Measurements from ENCODE around the gene CNN2. TPM values are rescaled to one million over a fixed set of nuclear protein-coding genes. Genes with fewer than 3 reads are reported as not detected.

The CNN2 gene
- total and polyA plus RNA-seq, 3 donors from 2014 or later = 19.1 to 36.4 (median 28.0) TPM

- 94% methylated on average over 18 of the region's 18 CpGs; no CpG with 5 or more reads in 1 of the 2 donors for WGBS, 2 donors
Observed at GRCh38 chr19:1012334-1012733, 14.1 kb upstream of the CNN2 start.

DNA sequence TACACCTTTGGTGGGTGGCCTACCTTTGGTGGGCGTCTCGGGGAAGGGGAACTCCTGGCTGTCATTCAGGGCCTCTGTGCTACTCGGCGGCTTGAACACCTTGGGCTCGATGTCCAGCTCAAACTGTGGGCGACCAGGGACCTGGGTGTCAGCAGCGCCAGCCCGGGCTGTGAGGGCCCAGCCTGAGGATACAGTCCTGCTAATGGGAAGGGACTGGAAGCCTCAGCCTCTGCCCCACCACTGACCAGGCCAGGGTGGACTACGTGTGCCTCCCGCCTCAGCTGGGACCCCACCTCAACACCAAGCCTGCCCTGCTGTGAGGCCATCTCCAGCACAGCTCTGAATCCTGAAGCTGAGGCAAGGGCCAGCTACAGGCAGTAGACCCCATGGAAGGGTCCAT is 13.2 kb upstream of the CNN2 start:
- Histone ChIP-seq H3K27ac (no peak overlapping the region), H3K36me3 (ENCODE audit: low read depth, missing control alignments) (no peaks in the 10 kb centered on the region), H3K4me1 (peaks cover 43% of the 10 kb centered on the region), H3K27me3 (no peaks in the 10 kb centered on the region), H3K4me3 (no peak overlapping the region), H3K9me3 (no peaks in the 10 kb centered on the region)
- 98 to 100% methylated on average over 2 to 10 of the region's 10 CpGs for WGBS, 2 donors
- no peak for DNase-seq
- no peak for TF ChIP-seq POLR2A (IDR thresholded peaks at IDR 0.05)
- TF ChIP-seq, protein P1, sequence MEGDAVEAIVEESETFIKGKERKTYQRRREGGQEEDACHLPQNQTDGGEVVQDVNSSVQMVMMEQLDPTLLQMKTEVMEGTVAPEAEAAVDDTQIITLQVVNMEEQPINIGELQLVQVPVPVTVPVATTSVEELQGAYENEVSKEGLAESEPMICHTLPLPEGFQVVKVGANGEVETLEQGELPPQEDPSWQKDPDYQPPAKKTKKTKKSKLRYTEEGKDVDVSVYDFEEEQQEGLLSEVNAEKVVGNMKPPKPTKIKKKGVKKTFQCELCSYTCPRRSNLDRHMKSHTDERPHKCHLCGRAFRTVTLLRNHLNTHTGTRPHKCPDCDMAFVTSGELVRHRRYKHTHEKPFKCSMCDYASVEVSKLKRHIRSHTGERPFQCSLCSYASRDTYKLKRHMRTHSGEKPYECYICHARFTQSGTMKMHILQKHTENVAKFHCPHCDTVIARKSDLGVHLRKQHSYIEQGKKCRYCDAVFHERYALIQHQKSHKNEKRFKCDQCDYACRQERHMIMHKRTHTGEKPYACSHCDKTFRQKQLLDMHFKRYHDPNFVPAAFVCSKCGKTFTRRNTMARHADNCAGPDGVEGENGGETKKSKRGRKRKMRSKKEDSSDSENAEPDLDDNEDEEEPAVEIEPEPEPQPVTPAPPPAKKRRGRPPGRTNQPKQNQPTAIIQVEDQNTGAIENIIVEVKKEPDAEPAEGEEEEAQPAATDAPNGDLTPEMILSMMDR (IDR thresholded peaks at IDR 0.05) = no peak
- intact Hi-C loops (cut with DNase I; ENCODE audit: low total_unique reads) = no loop called here

More at GRCh38 chr19:1012334-1012733, 14.1 kb upstream of the CNN2 start:
- Histone ChIP-seq H3K4me3 (no peak overlapping the region), H3K27me3 (no peaks in the 10 kb centered on the region), H3K9me3 (no peaks in the 10 kb centered on the region), H3K27ac (no peak overlapping the region), H3K4me1 (peaks cover 35% of the 10 kb centered on the region), H3K36me3 (ENCODE audit: low read depth, missing control alignments) (no peaks in the 10 kb centered on the region)
- no peak for TF ChIP-seq POLR2A (IDR thresholded peaks at IDR 0.05)
- TF ChIP-seq, protein P1 (IDR thresholded peaks at IDR 0.05) = no peak
- DNase-seq = no peak
- intact Hi-C loops (cut with DNase I; ENCODE audit: low total_unique reads) = no loop called here

- no peaks in the 10 kb centered on the region for H3K27me3 ChIP-seq
- no peaks in the 10 kb centered on the region for H3K36me3 ChIP-seq (ENCODE audit: low read depth, missing control alignments)
- WGBS, 2 donors = 92 to 94% methylated on average over 37 to 49 of the region's 49 CpGs
- DNase-seq = no peak
- H3K4me3 ChIP-seq = no peak overlapping the region
- no peaks in the 10 kb centered on the region for H3K9me3 ChIP-seq
- H3K4me1 ChIP-seq = peaks cover 54% of the 10 kb centered on the region
- no peak for TF ChIP-seq POLR2A (IDR thresholded peaks at IDR 0.05)
- TF ChIP-seq, protein P1 (IDR thresholded peaks at IDR 0.05) = no peak
- intact Hi-C loops (cut with DNase I; ENCODE audit: low total_unique reads) = no loop called here
- H3K27ac ChIP-seq = no peak overlapping the region
Observed at GRCh38 chr19:1014161-1015060, 12.0 kb upstream of the CNN2 start.

- H3K4me1 ChIP-seq = peaks cover 52% of the 10 kb centered on the region
- no peaks in the 10 kb centered on the region for H3K27me3 ChIP-seq
- no peaks in the 10 kb centered on the region for H3K9me3 ChIP-seq
- no peak for DNase-seq
- H3K27ac ChIP-seq = no peak overlapping the region
- no peaks in the 10 kb centered on the region for H3K36me3 ChIP-seq (ENCODE audit: low read depth, missing control alignments)
- intact Hi-C loops (cut with DNase I; ENCODE audit: low total_unique reads) = no loop called here
- TF ChIP-seq, protein P1 (IDR thresholded peaks at IDR 0.05) = no peak
- TF ChIP-seq POLR2A (IDR thresholded peaks at IDR 0.05) = no peak
- 85 to 86% methylated on average over 13 to 27 of the region's 29 CpGs for WGBS, 2 donors
- no peak overlapping the region for H3K4me3 ChIP-seq
Observed at GRCh38 chr19:1015061-1015781, 11.2 kb upstream of the CNN2 start.
